HG03439 (cell line): ENCODE measurements around the gene AMER1.
"Not testable (repeated sequence)": the region's sequence is repeated elsewhere in the genome, so short reads cannot be mapped to it uniquely, and the experiment has no call there.

Experiments
- ATAC-seq: cut with Tn5 transposase; IDR thresholded peaks from one replicate; pipeline ENCODE4 v1.9.1; 2021; ENCODE audit warnings: mild to moderate bottlenecking, moderate library complexity; ENCODE audit not compliant: unreplicated experiment

Gene AMER1

GRCh38 chrX:64205441-64205734 lies at the start of gene AMER1:
TSS of gene AMER1 (minus strand) at chrX:64205708. CDS start at chrX:64193286, 12,422 bp downstream.
- ATAC-seq = peak; percentile 50

- no peak for ATAC-seq
Measured at GRCh38 chrX:64230123-64230970, 24.8 kb upstream of the AMER1 start, which contains the start of gene ASB12. TSS of gene ASB12 (minus strand) at chrX:64230607. CDS start at chrX:64225650, 4,957 bp downstream.

GRCh38 chrX:64229154-64229553 lies 23.6 kb upstream of the AMER1 start:
- ATAC-seq = no peak

GRCh38 chrX:64218023-64218422 lies 12.5 kb upstream of the AMER1 start:
- ATAC-seq = no peak

GRCh38 chrX:64213989-64214388 lies 8.5 kb upstream of the AMER1 start:
- ATAC-seq = not testable (repeated sequence)

GRCh38 chrX:64206556-64207162 lies 1.2 kb upstream of the AMER1 start:
- ATAC-seq = no peak

- ATAC-seq = peak; percentile 91
Measured at GRCh38 chrX:64205735-64206501, 410 bp upstream of the AMER1 start.

- ATAC-seq = peak; percentile 11
Measured at GRCh38 chrX:64204701-64205440, 637 bp downstream of the AMER1 start.

GRCh38 chrX:64204252-64204651 lies 1.3 kb downstream of the AMER1 start:
- ATAC-seq = no peak

- ATAC-seq = no peak
Measured at GRCh38 chrX:64202808-64203325, 2.6 kb downstream of the AMER1 start.

GRCh38 chrX:64198036-64198435 lies 7.5 kb downstream of the AMER1 start:
- ATAC-seq = no peak

GRCh38 chrX:64196606-64197005 lies 8.9 kb downstream of the AMER1 start:
- no peak for ATAC-seq

GRCh38 chrX:64195862-64196261 lies 9.6 kb downstream of the AMER1 start:
- ATAC-seq = no peak

- ATAC-seq = no peak
Measured at GRCh38 chrX:64192673-64193072, 12.8 kb downstream of the AMER1 start.

- ATAC-seq = no peak
Measured at GRCh38 chrX:64192040-64192439, 13.5 kb downstream of the AMER1 start.

GRCh38 chrX:64191281-64192010 lies 14.1 kb downstream of the AMER1 start:
- ATAC-seq = no peak

GRCh38 chrX:64190136-64190740 lies 15.3 kb downstream of the AMER1 start:
- ATAC-seq = no peak

GRCh38 chrX:64188901-64189300 lies 16.6 kb downstream of the AMER1 start:
- no peak for ATAC-seq

GRCh38 chrX:64187762-64188150 lies 17.8 kb downstream of the AMER1 start:
- ATAC-seq = no peak
